HFFc6 (cell line): Measurements from ENCODE around the gene ZSWIM1. TPM values are rescaled to one million over a fixed set of nuclear protein-coding genes. Genes with fewer than 3 reads are reported as not detected.

Source experiments
- DNase-seq: peaks from one replicate; pipeline ENCODE4 v3.0.0-alpha.2; 2018
- H3K27ac Mint-ChIP-seq: 2 replicates; pipeline ENCODE4 v1.8.0; 2020; ENCODE audit warnings: mild to moderate bottlenecking, mixed read lengths
- H3K27me3 Mint-ChIP-seq: 2 replicates; pipeline ENCODE4 v1.8.0; 2021; ENCODE audit warnings: mild to moderate bottlenecking, moderate library complexity, mixed read lengths; ENCODE audit not compliant: insufficient read depth
- H3K36me3 Mint-ChIP-seq: 2 replicates; pipeline ENCODE4 v1.8.0; 2021; ENCODE audit warnings: low read depth, mixed read lengths
- H3K4me1 Mint-ChIP-seq: 2 replicates; pipeline ENCODE4 v1.8.0; 2020; ENCODE audit warnings: low read depth, mixed read lengths
- H3K4me3 Mint-ChIP-seq: 2 replicates; pipeline ENCODE4 v1.8.0; 2020; ENCODE audit warnings: mild to moderate bottlenecking, moderate library complexity, mixed read lengths
- H3K9me3 Mint-ChIP-seq: 2 replicates; pipeline ENCODE4 v1.8.0; 2020; ENCODE audit warnings: mild to moderate bottlenecking, mixed read lengths
- CTCF ChIP-seq: fragments of 200-600 bp; sonication (generic); IDR thresholded peaks from 2 replicates; pipeline ENCODE4 v1.5.0; 2021; ENCODE audit warnings: antibody characterized with exemption, mild to moderate bottlenecking
- total RNA-seq, 6 experiments: library from RNA; stranded (reverse); fragmentation: NEBNext Ultra II Directional; extraction: Animal tissue kit (Norgen Biotek cat#: 25700); gene quantifications; 2 replicates in 1 of 6; 3 replicates in 5 of 6; pipeline ENCODE4 v1.2.3, GENCODE V29; 2021

The ZSWIM1 gene
- total RNA-seq, 6 experiments from 2014 or later = 9.8 to 11.7 (median 10.3) TPM

DNA sequence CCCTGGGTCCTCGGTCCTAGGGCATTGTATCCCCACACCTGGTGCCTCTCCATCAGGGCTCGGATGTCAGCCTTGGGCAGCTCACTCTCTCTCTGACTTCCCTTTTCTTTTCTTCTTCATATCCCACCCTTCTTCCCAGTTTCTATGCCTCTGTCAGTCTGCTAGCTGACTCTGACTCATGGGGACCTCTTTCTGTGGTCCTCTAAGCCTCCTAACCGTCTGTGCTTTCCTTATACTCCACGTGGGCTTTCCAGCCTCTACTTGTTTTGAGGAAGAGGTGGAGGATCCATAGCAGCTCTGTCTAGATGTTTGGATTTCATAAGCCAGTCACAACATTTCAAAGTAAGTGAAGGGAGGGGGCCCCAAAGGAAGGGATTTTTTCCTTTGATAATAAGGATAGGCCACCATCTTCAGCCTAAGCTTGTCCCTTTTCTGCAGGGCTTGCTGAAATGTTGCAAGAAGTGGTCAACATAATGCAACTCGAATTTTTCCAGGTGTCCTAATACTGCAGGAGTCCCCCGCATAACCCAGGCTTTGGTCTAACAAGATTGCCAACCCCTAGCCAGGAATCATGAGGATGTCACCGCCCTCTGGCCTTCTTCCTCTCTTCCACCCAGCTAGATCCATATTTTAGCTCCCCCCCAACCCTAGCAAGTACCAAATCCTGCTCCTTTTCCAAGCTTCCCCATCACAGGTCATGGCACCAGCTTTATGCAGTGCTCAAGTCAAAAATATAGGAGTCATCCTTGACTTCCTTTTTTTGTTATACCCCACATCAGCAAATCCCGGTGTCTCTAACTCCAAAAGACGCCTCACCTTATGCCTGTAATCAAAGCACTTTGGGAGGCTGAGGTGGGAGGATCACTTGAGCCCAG, 39.7 kb downstream of the ZSWIM1 start:
- Mint-ChIP-seq H3K4me1 (peaks cover 30% of the 10 kb centered on the region), H3K4me3 (no peak overlapping the region), H3K27ac (no peak overlapping the region), H3K36me3 (no peaks in the 10 kb centered on the region), H3K9me3 (no peaks in the 10 kb centered on the region), H3K27me3 (peaks cover 8% of the 10 kb centered on the region)
- DNase-seq = no peak
- TF ChIP-seq CTCF = no peak

DNA sequence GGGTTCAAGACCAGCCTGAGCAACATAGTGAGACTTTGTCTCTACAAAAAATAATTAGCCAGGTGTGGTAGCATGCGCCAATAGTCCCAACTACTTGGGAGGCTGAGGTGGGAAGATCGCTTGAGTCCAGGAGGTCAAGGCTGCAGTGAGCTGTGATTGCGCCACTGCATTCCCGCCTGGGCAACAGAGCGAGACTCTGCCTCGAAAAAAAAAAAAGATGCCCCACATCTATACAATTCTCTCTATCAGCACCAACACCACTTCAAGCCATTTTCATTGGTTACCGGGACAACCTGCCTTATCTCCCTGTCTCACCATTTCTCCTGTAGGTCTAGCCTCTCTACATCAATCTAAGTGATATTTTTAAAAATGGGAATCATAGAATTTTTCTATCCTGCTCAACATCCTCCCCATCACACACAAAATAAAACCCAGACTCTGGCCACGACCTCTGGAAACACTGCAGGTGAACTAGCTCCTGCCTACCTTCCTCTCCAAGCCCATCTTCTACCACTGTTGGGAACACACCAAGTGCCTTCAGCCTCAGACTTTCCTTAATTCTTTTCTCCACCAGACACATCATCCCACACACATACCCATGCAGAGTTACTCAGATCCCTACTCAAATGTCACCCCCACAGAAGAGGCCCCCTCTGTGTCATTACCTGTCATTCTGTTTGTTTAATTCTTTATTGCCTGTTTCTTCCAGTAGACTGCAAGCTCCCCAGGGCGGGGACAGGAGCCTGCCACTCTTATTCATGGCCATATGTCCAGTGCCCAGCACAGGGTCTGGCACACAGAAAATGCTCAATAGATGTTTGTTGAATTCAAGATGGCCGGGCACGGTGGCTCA, 40.5 kb downstream of the ZSWIM1 start:
- no peak overlapping the region for H3K4me3 Mint-ChIP-seq
- no peaks in the 10 kb centered on the region for H3K36me3 Mint-ChIP-seq
- no peak for DNase-seq
- H3K9me3 Mint-ChIP-seq = no peaks in the 10 kb centered on the region
- peaks cover 5% of the 10 kb centered on the region for H3K27me3 Mint-ChIP-seq
- no peak for TF ChIP-seq CTCF
- H3K27ac Mint-ChIP-seq = no peak overlapping the region
- peaks cover 30% of the 10 kb centered on the region for H3K4me1 Mint-ChIP-seq

- H3K9me3 Mint-ChIP-seq = no peaks in the 10 kb centered on the region
- TF ChIP-seq CTCF = no peak
- H3K27me3 Mint-ChIP-seq = peaks cover 3% of the 10 kb centered on the region
- peak overlapping the region; percentile 41; the same call in 1 of the 2 replicates for H3K4me3 Mint-ChIP-seq
- peaks cover 17% of the 10 kb centered on the region for H3K4me1 Mint-ChIP-seq
- no peak overlapping the region for H3K27ac Mint-ChIP-seq
- no peak for DNase-seq
- no peaks in the 10 kb centered on the region for H3K36me3 Mint-ChIP-seq
Observed at GRCh38 chr20:45924391-45925261, 43.6 kb downstream of the ZSWIM1 start.

DNA sequence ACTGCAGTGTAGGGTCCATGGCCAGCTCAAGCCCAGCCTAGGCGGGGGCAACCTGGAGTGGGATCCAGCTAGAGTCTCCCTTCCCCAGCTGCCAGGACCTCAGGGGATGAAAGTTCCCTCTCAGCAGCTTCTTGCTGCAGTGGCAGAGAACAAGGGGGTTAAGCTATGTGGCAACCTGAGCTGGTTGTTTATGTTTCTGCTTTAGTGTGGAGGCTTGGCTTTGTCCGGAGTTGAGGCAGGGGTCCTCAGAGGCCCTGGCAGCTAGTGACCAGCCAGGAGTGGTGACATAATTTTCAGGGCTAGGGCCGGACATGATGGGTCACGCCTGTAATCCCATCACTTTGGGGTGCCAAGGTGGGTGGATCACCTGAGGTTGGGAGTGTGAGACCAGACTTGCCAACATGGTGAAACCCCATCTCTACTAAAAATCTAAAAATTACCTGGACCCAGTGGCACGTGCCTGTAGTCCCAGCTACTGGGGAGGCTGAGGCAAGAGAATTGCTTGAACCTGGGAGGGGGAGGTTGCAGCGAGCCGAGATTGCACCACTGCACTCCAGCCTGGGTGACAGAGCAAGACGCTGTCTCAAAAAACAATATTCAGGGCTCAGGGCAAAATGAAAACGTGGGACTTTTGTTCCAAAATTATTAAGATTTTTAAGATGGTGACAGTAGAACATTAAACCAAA, 44.9 kb downstream of the ZSWIM1 start:
- no peak for DNase-seq
- TF ChIP-seq CTCF = no peak
- H3K27ac Mint-ChIP-seq = no peak overlapping the region
- peaks cover 6% of the 10 kb centered on the region for H3K4me1 Mint-ChIP-seq
- no peaks in the 10 kb centered on the region for H3K9me3 Mint-ChIP-seq
- no peaks in the 10 kb centered on the region for H3K36me3 Mint-ChIP-seq
- H3K27me3 Mint-ChIP-seq = peaks cover 3% of the 10 kb centered on the region
- no peak overlapping the region for H3K4me3 Mint-ChIP-seq

DNA sequence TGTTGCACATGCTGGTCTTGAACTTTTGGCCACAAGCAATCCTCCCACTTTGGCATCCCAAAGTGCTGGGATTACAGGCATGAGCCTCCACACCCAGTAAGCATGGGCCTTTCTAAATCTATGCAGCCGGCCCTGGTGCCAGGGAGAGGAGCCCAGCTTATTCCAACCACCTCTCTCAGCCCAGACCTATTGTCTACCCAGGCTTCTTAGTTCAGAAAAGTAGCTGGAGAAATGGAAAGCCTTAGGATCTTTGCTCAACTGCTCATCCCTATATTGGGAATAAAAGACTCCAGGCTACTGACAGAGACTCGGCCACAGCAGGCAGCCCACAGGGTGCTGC, 45.7 kb downstream of the ZSWIM1 start:
- no peak for TF ChIP-seq CTCF
- no peaks in the 10 kb centered on the region for H3K9me3 Mint-ChIP-seq
- H3K4me1 Mint-ChIP-seq = peaks cover 6% of the 10 kb centered on the region
- H3K36me3 Mint-ChIP-seq = no peaks in the 10 kb centered on the region
- H3K27ac Mint-ChIP-seq = no peak overlapping the region
- H3K4me3 Mint-ChIP-seq = no peak overlapping the region
- H3K27me3 Mint-ChIP-seq = no peaks in the 10 kb centered on the region; the same call in 1 of the 2 replicates
- no peak for DNase-seq
